GM23248 (cell line): ENCODE results near the gene NPAS2. TPM values are rescaled to one million over a fixed set of nuclear protein-coding genes. Genes with fewer than 3 reads are reported as not detected.

Experiments
- DNase-seq: peaks from one replicate; pipeline ENCODE4 v3.0.0-alpha.2; 2015
- H2AFZ ChIP-seq: fragments of 200-600 bp; sonication (generic); 2 replicates; pipeline ENCODE4 v1.6.1; 2016; ENCODE audit warnings: antibody characterized with exemption
- H3F3A ChIP-seq: fragments of 200-600 bp; sonication (generic); 2 replicates; pipeline ENCODE4 v1.6.1; 2016; ENCODE audit warnings: mild to moderate bottlenecking, antibody characterized with exemption, mixed run types; ENCODE audit not compliant: insufficient read depth
- H3K27ac ChIP-seq: fragments of 200-600 bp; sonication (generic); 2 replicates; pipeline ENCODE4 v1.5.1; 2016; ENCODE audit warnings: mild to moderate bottlenecking
- H3K27me3 ChIP-seq: fragments of 200-600 bp; sonication (generic); replicated peaks from 2 replicates; pipeline ENCODE4 v1.6.1; 2016; ENCODE audit warnings: mild to moderate bottlenecking; ENCODE audit not compliant: insufficient read depth
- H3K36me3 ChIP-seq: fragments of 200-600 bp; sonication (generic); 2 replicates; pipeline ENCODE4 v1.6.1; 2016; ENCODE audit warnings: low read depth, mild to moderate bottlenecking
- H3K4me1 ChIP-seq: fragments of 200-600 bp; sonication (generic); 2 replicates; pipeline ENCODE4 v1.6.1; 2016; ENCODE audit warnings: mild to moderate bottlenecking; ENCODE audit not compliant: insufficient read depth
- H3K4me2 ChIP-seq: fragments of 200-600 bp; sonication (generic); one replicate; pipeline ENCODE4 v1.6.1; 2016; ENCODE audit warnings: mild to moderate bottlenecking; ENCODE audit not compliant: unreplicated experiment
- H3K4me3 ChIP-seq: fragments of 200-600 bp; sonication (generic); 2 replicates; pipeline ENCODE4 v1.5.1; 2016; ENCODE audit warnings: mild to moderate bottlenecking
- H3K79me2 ChIP-seq: fragments of 200-600 bp; sonication (generic); 2 replicates; pipeline ENCODE4 v1.6.1; 2016; ENCODE audit warnings: mild to moderate bottlenecking; ENCODE audit not compliant: insufficient read depth
- H3K9ac ChIP-seq: fragments of 200-600 bp; sonication (generic); 2 replicates; pipeline ENCODE4 v1.6.1; 2016; ENCODE audit warnings: mild to moderate bottlenecking
- H3K9me2 ChIP-seq: fragments of 200-600 bp; sonication (generic); 2 replicates; pipeline ENCODE4 v1.6.1; 2016; ENCODE audit warnings: mixed run types, mild to moderate bottlenecking, moderate library complexity; ENCODE audit not compliant: insufficient read depth
- H3K9me3 ChIP-seq: fragments of 200-600 bp; sonication (generic); one replicate; pipeline ENCODE4 v1.6.1; 2017; ENCODE audit warnings: low read depth
- H4K20me1 ChIP-seq: fragments of 200-600 bp; sonication (generic); 2 replicates; pipeline ENCODE4 v1.6.0; 2016; ENCODE audit not compliant: insufficient read depth
- EZH2 ChIP-seq: fragments of 200-600 bp; sonication (generic); IDR thresholded peaks from 2 replicates; pipeline ENCODE4 v1.6.1; 2018; ENCODE audit warnings: antibody characterized with exemption, mild to moderate bottlenecking; ENCODE audit not compliant: insufficient read depth, poor library complexity, severe bottlenecking
- EZH2phosphoT487 ChIP-seq: fragments of 200-600 bp; sonication (generic); IDR thresholded peaks from 2 replicates; pipeline ENCODE4 v1.6.1; 2018; ENCODE audit warnings: antibody characterized with exemption, moderate library complexity, mild to moderate bottlenecking, low read depth; ENCODE audit not compliant: insufficient read depth
- WGBS, 2 experiments: methylation state at CpG; one replicate each; pipeline ENCODE4 v1.1.6; 2015 to 2017; ENCODE audit warnings: low lambda C conversion rate in 2 of 2, low coverage in 1 of 2; ENCODE audit errors: missing lambda C conversion rate in 2 of 2; 5-methylcytosine and 5-hydroxymethylcytosine counted together
- in situ Hi-C: fragments of 300-500 bp; cut with MboI; formaldehyde crosslinking; loops from 2 replicates; pipeline ENCODE4 v1.15.0; 2020
- polyA plus RNA-seq: library from polyadenylated mRNA; unstranded; fragments of >200 nt; fragmentation: Nextera tagmentation; extraction: Ambion mirVana; gene quantifications from 2 replicates; pipeline ENCODE4 v1.2.1, GENCODE V29; 2016
- total RNA-seq: library from RNA; depleted of rRNA; stranded (reverse); fragments of >200 nt; shearing (Covaris generic); gene quantifications from 2 replicates; pipeline ENCODE4 v1.2.3, GENCODE V29; 2014

NPAS2 gene
- total and polyA plus RNA-seq, 2 experiments from 2014 or later: 3.8 to 10.8 TPM

DNA sequence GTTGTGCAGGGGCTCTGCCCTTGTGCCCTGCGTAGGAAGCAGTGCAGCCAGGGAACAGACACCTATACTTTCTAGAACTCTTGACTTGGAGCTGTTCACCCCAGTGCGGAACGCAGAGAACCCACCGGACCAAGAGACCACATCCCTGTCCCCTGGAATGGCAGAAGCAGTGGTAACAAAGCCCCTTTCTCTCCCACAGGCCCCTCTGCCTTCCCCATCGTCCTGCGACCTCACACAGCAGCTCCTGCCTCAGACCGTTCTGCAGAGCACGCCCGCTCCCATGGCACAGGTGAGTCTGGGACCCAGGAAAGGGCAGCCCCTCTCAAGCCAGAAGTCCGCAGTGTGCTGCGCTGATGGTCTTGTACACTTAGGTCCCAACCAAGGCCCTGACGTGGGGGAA is 157.6 kb downstream of the NPAS2 start:
- Histone ChIP-seq H3K4me1 (no peaks in the 10 kb centered on the region), H3K4me2 (no peak overlapping the region), H3F3A (no peaks in the 10 kb centered on the region), H3K27ac (no peak overlapping the region), H4K20me1 (no peaks in the 10 kb centered on the region), H3K4me3 (no peak overlapping the region), H3K9me3 (no peaks in the 10 kb centered on the region), H3K27me3 (no peaks in the 10 kb centered on the region), H3K79me2 (no peaks in the 10 kb centered on the region), H2AFZ (no peak overlapping the region), H3K36me3 (no peaks in the 10 kb centered on the region), H3K9ac (no peak overlapping the region), H3K9me2 (no peaks in the 10 kb centered on the region)
- WGBS, 2 experiments: 95 to 98% methylated on average over 12 of the region's 12 CpGs
- TF ChIP-seq EZH2phosphoT487 (no peak), EZH2 (no peak)
- in situ Hi-C loops: no loop called here
- no peak for DNase-seq

DNA sequence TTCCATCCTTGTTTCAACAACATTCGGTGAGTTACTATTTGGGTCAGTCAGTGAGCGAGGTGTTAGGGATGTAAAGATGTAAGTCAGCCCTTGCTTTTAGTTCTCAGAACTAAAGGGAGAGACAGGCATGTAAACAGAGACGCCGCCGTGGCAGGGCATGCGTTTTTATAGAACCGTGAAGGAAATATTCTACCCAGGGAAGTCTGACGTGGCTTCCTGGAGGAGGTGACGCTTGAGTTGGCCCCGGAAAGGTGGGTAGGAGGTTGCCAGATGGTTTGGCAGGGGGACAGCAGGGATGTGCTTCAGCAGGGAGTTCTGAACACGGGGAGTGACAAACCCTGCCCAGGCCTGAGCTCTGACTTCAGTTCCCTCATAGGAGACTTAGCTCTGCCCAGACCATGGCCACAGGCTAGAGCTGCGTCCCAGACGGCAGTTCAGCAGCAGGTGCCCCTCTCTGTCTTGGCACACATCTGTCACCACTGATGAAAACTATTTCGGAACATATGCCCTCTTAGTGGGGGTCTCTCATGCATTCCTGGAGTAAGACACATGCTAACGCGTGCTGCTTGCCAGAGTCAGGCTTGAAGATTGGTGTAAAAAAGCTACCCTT is 158.7 kb downstream of the NPAS2 start:
- Histone ChIP-seq H3F3A (no peaks in the 10 kb centered on the region), H3K36me3 (no peaks in the 10 kb centered on the region), H3K4me1 (no peaks in the 10 kb centered on the region), H3K27ac (no peak overlapping the region), H3K4me2 (no peak overlapping the region), H3K9me2 (no peaks in the 10 kb centered on the region), H2AFZ (no peak overlapping the region), H4K20me1 (no peaks in the 10 kb centered on the region), H3K27me3 (no peaks in the 10 kb centered on the region), H3K9me3 (no peaks in the 10 kb centered on the region), H3K9ac (no peak overlapping the region), H3K79me2 (no peaks in the 10 kb centered on the region), H3K4me3 (no peak overlapping the region)
- DNase-seq: no peak
- in situ Hi-C loops: no loop called here
- WGBS, 2 experiments: 78 to 83% methylated on average over 16 of the region's 16 CpGs
- no peak for TF ChIP-seq EZH2
- TF ChIP-seq EZH2phosphoT487: no peak

DNA sequence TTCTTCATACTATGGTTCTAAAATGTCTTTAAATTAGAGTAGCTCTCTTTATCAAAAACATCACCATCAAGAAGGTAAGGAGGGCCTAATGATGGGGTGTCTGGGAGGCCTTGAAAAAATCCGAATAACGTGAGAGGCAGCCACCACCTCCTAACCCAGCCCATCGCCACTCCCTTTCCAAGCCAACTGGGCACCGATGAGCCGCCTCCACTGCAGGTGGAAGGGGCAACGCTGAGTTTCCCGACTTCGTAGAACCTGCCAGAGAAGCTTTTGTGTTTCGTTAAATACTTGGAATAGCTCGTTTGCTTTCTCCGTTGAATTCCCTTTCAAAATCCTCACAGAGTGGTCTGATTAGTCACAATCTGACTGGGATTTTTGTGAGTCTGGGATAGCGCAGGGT is 160.1 kb downstream of the NPAS2 start:
- no peaks in the 10 kb centered on the region for H3K79me2 ChIP-seq
- H3K9ac ChIP-seq: no peak overlapping the region
- TF ChIP-seq EZH2 (no peak), EZH2phosphoT487 (no peak)
- DNase-seq: no peak
- no peak overlapping the region for H2AFZ ChIP-seq
- no peaks in the 10 kb centered on the region for H4K20me1 ChIP-seq
- H3K27ac ChIP-seq: no peak overlapping the region
- in situ Hi-C loops: no loop called here
- no peaks in the 10 kb centered on the region for H3K27me3 ChIP-seq
- H3K4me3 ChIP-seq: no peak overlapping the region
- no peaks in the 10 kb centered on the region for H3K9me3 ChIP-seq
- no peak overlapping the region for H3K4me2 ChIP-seq
- no peaks in the 10 kb centered on the region for H3K9me2 ChIP-seq
- H3F3A ChIP-seq: no peaks in the 10 kb centered on the region
- 96 to 97% methylated on average over 12 of the region's 12 CpGs for WGBS, 2 experiments
- H3K4me1 ChIP-seq: no peaks in the 10 kb centered on the region
- no peaks in the 10 kb centered on the region for H3K36me3 ChIP-seq

DNA sequence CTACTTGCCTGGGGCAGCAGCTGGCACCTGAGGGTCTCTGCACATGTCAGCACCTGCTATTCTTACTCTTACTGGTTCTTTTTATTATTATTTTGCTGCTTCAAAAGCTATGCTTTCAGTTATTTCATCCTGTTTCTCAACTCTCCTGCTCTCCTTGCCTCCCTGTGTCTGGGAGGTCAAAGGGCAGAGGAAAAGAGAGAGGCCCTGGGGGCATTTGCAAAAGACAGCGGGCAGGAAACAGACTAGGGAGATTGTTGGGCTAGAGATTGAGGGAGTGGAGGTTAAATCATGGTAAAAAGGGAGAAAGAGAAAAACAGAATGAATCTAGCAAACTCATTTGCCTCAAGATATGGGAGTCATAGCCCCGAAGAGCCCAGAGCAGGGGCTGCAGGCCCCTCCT is 161.1 kb downstream of the NPAS2 start:
- H3K9me2 ChIP-seq: no peaks in the 10 kb centered on the region
- H3K27ac ChIP-seq: no peak overlapping the region
- H3K36me3 ChIP-seq: no peaks in the 10 kb centered on the region
- in situ Hi-C loops: no loop called here
- no peak overlapping the region for H3K4me3 ChIP-seq
- TF ChIP-seq EZH2 (no peak), EZH2phosphoT487 (no peak)
- H3K9ac ChIP-seq: no peak overlapping the region
- H3K4me2 ChIP-seq: no peak overlapping the region
- DNase-seq: no peak
- H3K4me1 ChIP-seq: no peaks in the 10 kb centered on the region
- H3K79me2 ChIP-seq: no peaks in the 10 kb centered on the region
- 95 to 97% methylated on average over 2 of the region's 2 CpGs for WGBS, 2 experiments
- H3K9me3 ChIP-seq: no peaks in the 10 kb centered on the region
- no peaks in the 10 kb centered on the region for H3F3A ChIP-seq
- no peaks in the 10 kb centered on the region for H4K20me1 ChIP-seq
- H2AFZ ChIP-seq: no peak overlapping the region
- H3K27me3 ChIP-seq: no peaks in the 10 kb centered on the region

DNA sequence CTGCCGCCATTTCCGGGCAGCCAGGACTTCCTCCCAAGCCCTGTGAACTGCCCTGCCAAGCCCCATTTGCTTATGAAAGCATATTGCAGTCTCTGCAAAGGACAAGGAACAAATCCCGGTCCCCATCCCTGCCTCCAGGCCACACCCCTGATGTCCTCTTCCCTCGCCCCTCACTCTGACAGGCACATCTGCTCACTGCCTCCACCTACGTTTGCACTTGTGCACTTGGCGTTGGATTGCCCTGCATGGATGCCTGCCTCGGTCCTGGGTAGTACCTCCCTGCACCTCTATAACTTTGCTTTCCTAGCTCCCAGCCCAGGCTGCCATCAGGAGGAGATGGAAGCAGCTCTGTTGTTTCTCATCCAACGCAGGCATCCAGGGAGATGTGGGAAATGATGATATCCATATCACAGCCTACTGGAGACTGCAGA is 162.5 kb downstream of the NPAS2 start:
- DNase-seq: no peak
- no peaks in the 10 kb centered on the region for H3K9me2 ChIP-seq
- 87 to 89% methylated on average over 8 of the region's 8 CpGs for WGBS, 2 experiments
- H3K9ac ChIP-seq: no peak overlapping the region
- no peak for TF ChIP-seq EZH2phosphoT487
- TF ChIP-seq EZH2: no peak
- in situ Hi-C loops: no loop called here
- H3F3A ChIP-seq: no peaks in the 10 kb centered on the region
- no peak overlapping the region for H3K4me3 ChIP-seq
- no peak overlapping the region for H3K27ac ChIP-seq
- H4K20me1 ChIP-seq: no peaks in the 10 kb centered on the region
- no peak overlapping the region for H2AFZ ChIP-seq
- no peak overlapping the region for H3K4me2 ChIP-seq
- no peaks in the 10 kb centered on the region for H3K36me3 ChIP-seq
- H3K27me3 ChIP-seq: no peaks in the 10 kb centered on the region
- H3K79me2 ChIP-seq: no peaks in the 10 kb centered on the region
- H3K9me3 ChIP-seq: no peaks in the 10 kb centered on the region
- no peaks in the 10 kb centered on the region for H3K4me1 ChIP-seq
